AG08395 (cell line): Measurements from ENCODE around the gene PHACTR1.
A peak's percentile ranks its signal among the peaks of the same experiment; 100 is the strongest.
"Not testable (repeated sequence)": the region's sequence is repeated elsewhere in the genome, so short reads cannot be mapped to it uniquely, and the experiment has no call there.

Experiments used
- DNase-seq: peaks from one replicate; pipeline ENCODE4 v3.0.0; 2012; ENCODE audit warnings: mixed read lengths, low spot score

The PHACTR1 gene

DNA sequence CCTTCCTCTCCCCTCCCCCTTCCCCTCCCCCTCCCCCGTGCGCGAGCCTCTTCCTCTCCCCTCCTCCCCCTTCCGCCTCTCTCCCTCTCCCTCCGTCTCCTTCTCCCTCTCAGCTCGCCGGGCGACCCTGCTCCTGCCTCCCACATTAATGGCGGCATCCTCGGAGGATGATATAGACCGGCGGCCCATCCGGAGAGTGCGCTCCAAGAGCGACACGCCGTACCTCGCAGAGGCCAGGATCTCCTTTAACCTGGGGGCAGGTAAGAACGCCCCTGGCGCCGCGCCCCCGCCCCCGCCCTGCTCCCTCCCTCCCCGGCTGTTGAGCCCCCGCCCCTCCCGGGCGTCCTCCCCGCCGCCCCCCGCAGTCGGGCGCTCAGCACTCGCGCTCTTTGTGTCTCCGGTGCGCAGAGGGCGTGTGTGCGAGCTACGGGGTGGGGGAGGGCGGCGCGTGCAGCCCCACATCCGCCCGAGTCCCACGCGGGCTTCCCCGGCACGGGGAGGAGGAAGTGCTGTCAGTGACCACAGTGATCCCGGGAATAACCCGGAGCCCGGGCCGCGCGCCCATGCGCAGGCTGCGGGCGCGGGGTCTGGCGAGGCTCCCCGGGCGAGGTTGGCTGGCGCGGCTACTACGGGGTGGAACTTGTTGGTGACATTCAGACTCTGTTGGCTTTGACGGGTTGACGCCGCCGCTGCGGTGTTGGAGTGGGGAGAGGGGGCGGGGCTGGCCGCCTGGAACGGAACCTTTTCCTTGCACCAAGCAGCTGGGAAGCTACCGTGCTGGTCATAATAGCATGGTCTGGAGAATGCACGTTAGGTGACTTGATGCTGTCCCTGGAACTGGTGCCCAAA is 33.2 kb downstream of the PHACTR1 start:
- no peak for DNase-seq

GRCh38 chr6:12750416-12750815 is 33.8 kb downstream of the PHACTR1 start:
- DNase-seq: no peak

GRCh38 chr6:12751694-12752325 is 35.2 kb downstream of the PHACTR1 start:
- peak; percentile 73 for DNase-seq

GRCh38 chr6:12753036-12753435 is 36.5 kb downstream of the PHACTR1 start:
- DNase-seq: no peak

DNA sequence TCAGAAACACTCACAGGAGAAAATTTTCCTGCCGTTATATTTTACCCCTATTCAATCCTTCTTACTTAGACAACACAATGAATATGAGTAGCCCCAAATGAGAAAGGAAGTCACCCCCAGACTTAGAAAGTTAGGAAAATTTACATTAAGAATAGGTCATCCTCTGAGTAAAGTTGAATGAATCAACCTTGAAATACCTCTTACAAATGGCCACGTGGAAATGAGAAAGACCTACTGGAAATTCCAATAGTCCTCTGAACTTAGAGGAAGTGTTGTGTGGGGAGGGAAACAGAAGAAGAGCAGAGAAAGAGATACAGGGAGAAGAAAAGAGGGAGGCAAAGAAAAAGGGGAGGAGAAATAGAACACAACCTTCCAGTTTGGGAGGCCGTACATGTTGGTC is 43.7 kb downstream of the PHACTR1 start:
- no peak for DNase-seq

- DNase-seq: no peak
These were observed 44.3 kb downstream of the PHACTR1 start for GRCh38 chr6:12760911-12761310.

- peak; percentile 83 for DNase-seq
These were observed 45.0 kb downstream of the PHACTR1 start for GRCh38 chr6:12761376-12762115.

DNA sequence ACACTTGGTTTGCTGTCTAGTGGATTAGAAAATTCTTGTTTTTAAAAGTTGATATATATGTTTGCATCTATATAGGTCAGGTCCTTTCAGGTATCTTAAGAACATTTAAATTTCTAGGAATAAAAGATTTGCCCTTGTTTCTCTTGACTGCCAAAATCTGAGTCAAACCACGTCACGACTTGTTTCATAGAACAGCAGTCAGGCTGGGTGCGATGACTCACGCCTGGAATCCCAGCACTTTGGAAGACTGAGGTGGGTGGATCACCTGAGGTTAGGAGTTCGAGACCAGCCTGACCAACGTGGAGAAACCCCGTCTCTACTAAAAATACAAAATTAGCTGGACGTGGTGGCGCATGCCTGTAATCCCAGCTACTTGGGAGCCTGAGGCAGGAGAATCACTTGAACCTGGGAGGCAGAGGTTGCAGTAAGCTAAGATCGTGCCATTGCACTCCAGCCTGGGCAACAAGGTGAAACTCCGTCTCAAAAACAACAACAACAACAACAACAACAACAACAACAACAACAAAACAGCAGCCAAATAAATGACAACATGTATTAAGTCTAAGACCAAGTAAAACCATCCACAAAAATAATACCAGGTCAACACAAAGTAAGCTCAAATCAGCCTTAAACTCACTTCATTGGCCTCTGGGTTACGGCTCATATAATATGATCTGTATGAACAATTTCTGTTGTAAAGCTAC is 46.3 kb downstream of the PHACTR1 start:
- DNase-seq: not testable (repeated sequence)

DNA sequence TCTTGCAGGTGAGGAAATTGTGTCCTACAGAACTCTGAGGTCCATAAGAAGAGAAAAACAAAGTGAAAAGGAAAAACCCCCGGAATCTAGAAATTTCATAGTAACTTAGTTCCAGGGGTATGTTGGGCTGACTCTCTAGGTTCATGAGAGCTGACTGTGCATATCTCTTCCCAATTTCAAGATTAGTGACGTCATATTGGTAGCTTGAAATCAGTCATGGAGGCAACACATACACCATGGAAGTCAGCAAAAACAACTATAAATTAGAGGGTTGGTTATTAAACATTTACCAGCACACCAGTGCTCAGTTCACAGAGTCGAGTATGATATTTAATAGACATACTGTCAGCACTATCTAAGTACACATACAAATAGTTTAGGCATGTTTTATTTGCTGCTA is 49.8 kb downstream of the PHACTR1 start:
- no peak for DNase-seq

GRCh38 chr6:12767016-12767415 is 50.4 kb downstream of the PHACTR1 start:
- DNase-seq: no peak

- DNase-seq: peak; percentile 23
These were observed 53.1 kb downstream of the PHACTR1 start for GRCh38 chr6:12769556-12770256.

- no peak for DNase-seq
These were observed 55.8 kb downstream of the PHACTR1 start for GRCh38 chr6:12772416-12772815.

DNA sequence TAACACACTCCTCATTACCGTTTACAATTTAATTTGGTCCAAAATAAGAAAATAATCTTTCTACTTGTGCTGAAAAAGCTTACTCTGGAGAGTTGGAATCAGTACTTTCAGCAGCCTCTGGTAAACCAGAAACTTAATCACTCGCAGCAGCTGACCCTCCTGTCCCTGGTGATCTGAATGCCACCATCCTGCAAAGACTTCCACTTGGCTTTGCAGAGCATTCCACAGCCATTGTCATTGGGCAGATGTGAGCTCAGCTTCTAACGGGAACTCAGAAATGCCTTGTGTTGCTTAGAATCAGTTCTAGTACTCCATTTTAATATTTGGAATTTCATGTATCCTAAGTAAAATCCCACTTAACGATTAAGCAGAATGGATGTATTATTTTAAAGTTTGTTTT is 59.7 kb downstream of the PHACTR1 start:
- no peak for DNase-seq

GRCh38 chr6:12779772-12780171 is 63.2 kb downstream of the PHACTR1 start:
- DNase-seq: no peak

- no peak for DNase-seq
These were observed 65.6 kb downstream of the PHACTR1 start for GRCh38 chr6:12782136-12782535.

DNA sequence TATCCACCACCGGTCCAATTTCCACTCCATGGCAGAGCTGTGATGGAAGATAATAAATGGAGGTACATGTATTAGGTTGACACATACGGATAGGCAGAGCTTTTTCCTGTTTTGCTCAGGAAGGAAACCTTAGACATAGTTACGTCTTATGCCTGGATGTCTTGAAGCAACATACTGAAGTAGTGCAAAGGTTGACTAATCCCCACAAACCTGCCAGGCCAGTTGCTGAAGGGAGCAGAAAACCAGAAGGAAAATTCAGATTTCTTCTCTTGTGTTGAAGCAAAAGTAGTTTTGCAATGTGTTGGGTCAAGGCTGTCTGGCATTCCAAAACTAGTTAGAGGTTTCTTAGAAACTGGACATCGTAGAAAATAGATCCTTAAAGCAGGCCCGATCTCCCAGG is 68.7 kb downstream of the PHACTR1 start:
- no peak for DNase-seq

GRCh38 chr6:12785921-12786320 is 69.4 kb downstream of the PHACTR1 start:
- no peak for DNase-seq

- peak; percentile 40 for DNase-seq
These were observed 74.8 kb downstream of the PHACTR1 start for GRCh38 chr6:12791371-12791770.

DNA sequence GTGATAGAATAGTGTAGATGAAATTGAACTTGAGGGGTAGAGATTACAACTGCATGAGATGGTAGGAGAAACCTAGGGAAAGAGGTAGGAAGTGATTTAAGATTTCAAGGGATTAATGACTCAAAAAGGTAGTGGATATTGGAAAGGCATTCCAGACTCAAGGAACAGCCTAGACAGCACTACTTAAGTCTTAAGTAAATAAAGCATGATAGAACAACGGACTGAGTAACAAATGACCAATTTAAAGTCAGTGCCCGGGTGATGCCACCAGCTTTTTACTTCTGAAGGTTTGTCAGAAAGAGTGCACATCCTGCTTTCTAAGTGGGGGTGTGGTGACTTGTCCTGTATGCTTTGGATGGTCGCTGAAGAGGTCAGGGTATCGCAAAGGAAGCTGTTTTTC is 81.8 kb downstream of the PHACTR1 start:
- DNase-seq: no peak

GRCh38 chr6:12800120-12800519 is 83.6 kb downstream of the PHACTR1 start:
- DNase-seq: no peak

DNA sequence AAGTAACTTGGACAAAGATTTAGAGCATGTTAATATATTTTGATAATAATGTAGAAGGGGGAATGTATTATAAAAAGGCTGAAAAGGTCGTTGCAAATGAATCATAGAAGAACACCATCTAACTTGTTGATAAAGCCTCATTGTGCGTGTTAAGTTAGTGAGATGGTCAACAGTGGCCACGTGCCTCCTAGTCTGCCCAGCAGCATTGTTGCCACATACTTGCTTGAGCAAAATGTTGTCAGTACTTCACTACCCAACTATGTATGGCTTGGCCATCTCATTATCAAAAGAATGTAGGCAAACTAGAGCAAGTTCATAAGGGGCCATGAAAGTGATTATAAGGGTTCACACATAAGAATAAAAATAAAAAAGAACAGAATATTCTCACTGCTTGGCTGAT is 84.6 kb downstream of the PHACTR1 start:
- peak; percentile 36 for DNase-seq

- no peak for DNase-seq
These were observed 85.9 kb downstream of the PHACTR1 start for GRCh38 chr6:12802440-12802839.
